BLaER1 (cell line): Measurements from ENCODE around the gene USP6NL.

Experiments used
- H3K27ac ChIP-seq: shearing (Covaris generic); formaldehyde crosslinking; 2 replicates; pipeline ENCODE4 v1.8.1; 2022
- H3K27me3 ChIP-seq: shearing (Covaris generic); formaldehyde crosslinking; 2 replicates; pipeline ENCODE4 v1.8.1; 2022
- H3K36me3 ChIP-seq: shearing (Covaris generic); formaldehyde crosslinking; 2 replicates; pipeline ENCODE4 v1.8.1; 2022
- H3K4me1 ChIP-seq: shearing (Covaris generic); formaldehyde crosslinking; 2 replicates; pipeline ENCODE4 v1.8.1; 2022
- H3K4me2 ChIP-seq: shearing (Covaris generic); formaldehyde crosslinking; 2 replicates; pipeline ENCODE4 v1.8.1; 2022
- H3K4me3 ChIP-seq: shearing (Covaris generic); formaldehyde crosslinking; 2 replicates; pipeline ENCODE4 v1.8.1; 2022
- H3K9ac ChIP-seq: shearing (Covaris generic); formaldehyde crosslinking; 2 replicates; pipeline ENCODE4 v1.8.1; 2022
- H3K9me3 ChIP-seq: shearing (Covaris generic); formaldehyde crosslinking; 2 replicates; pipeline ENCODE4 v1.8.1; 2022
- H4K20me1 ChIP-seq: shearing (Covaris generic); formaldehyde crosslinking; 2 replicates; pipeline ENCODE4 v1.8.1; 2022
- Cebpa-rat ChIP-seq: shearing (Covaris generic); IDR thresholded peaks from 2 replicates; pipeline ENCODE4 v1.8.1; 2022

Gene USP6NL

DNA sequence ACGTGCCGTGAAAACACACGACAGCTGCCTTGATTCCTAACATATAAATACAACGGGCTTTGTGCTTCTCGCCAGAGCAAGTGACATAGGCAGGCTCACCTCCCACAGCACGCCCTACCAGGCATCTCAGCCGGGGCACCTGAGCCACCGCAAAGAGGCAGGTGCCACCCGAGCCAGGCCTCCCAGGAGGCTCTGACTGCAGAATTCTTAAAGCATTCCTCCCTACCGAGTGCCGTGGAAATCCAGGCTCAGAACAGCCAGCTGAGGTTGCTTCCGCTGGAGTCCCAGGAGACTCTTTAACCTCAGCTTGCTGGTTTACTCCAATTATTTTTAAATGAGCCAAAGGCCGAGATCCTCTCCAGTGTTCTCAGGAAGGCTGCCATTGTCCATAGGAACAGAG, 206.5 kb downstream of the USP6NL start:
- Histone ChIP-seq H3K9ac (peak overlapping the region; percentile 21; the same call in 1 of the 2 replicates), H3K4me3 (peak overlapping the region; percentile 26; the same call in 1 of the 2 replicates), H3K27ac (peak overlapping the region; percentile 75), H3K4me1 (peaks cover 75% of the 10 kb centered on the region), H3K27me3 (no peaks in the 10 kb centered on the region), H3K4me2 (peak overlapping the region; percentile 75), H4K20me1 (no peaks in the 10 kb centered on the region), H3K9me3 (peaks cover 25% of the 10 kb centered on the region), H3K36me3 (no peaks in the 10 kb centered on the region)
- no peak for TF ChIP-seq Cebpa-rat
